ENCODE results near the gene COL17A1. TPM values are rescaled to one million over a fixed set of nuclear protein-coding genes. Genes with fewer than 3 reads are reported as not detected.

Gene COL17A1
- total RNA-seq, 4 donors from 2014 or later: 0.63 TPM; not detected in 3

GRCh38 chr10:104123397-104123796, 37.7 kb upstream of the COL17A1 start:
- H3K27me3 ChIP-seq: no peaks in the 10 kb centered on the region

GRCh38 chr10:104122225-104123107, 36.8 kb upstream of the COL17A1 start:
- DNase-seq: no peak
- peak overlapping the region; percentile 64 to 86 (median 80) for H3K4me3 ChIP-seq
- in situ Hi-C loops (cut with MboI; ENCODE audit: low sequenced_read_pairs in 4 of 4): loop anchor here (10.0 to 25.0 kb wide), 5 partner anchors 158 to 238 kb away; partner anchors contain the start of genes SLK (in 1 of the 4) and STN1 (in 1 of the 4)

More at GRCh38 chr10:104123397-104123796, 37.7 kb upstream of the COL17A1 start:
- Histone ChIP-seq H3K4me1 (peaks cover 7% of the 10 kb centered on the region in 2 donors), H3K27ac (peak overlapping the region in 1 of 4 donors; percentile 96), H3K4me3 (no peak overlapping the region), H3K36me3 (no peaks in the 10 kb centered on the region), H3K9me3 (no peaks in the 10 kb centered on the region)
- in situ Hi-C loops (cut with MboI; ENCODE audit: low sequenced_read_pairs in 4 of 4) (loop anchor here (10.0 to 25.0 kb wide), 5 partner anchors 159 to 239 kb away; partner anchors contain the start of genes SLK (in 1 of the 4) and STN1 (in 1 of the 4)), intact Hi-C loops (cut with DNase I; ENCODE audit: low total_unique reads) (loop anchor here (5.0 kb wide), 1 partner anchor 134 kb away; no protein-coding TSS in a partner anchor)
- TF ChIP-seq POLR2A (IDR thresholded peaks at IDR 0.05) (no peak), CTCF (IDR thresholded peaks at IDR 0.05 in 4 of 5, conservative IDR thresholded peaks at IDR 0.05 in 1 of 5) (no peak)
- DNase-seq (no peak), ATAC-seq (no peak)

GRCh38 chr10:104121485-104122224, 36.0 kb upstream of the COL17A1 start, which contains the start of gene SFR1:
SFR1 (plus strand) TSS chr10:104122171; CDS start chr10:104122184, 13 bp downstream.
- peak; percentile 87 for ATAC-seq
- Histone ChIP-seq H3K27me3 (no peaks in the 10 kb centered on the region), H3K4me1 (peaks cover 7% of the 10 kb centered on the region in 2 donors), H3K36me3 (no peaks in the 10 kb centered on the region), H3K4me3 (peak within 1 kb of the TSS; percentile 64 to 86 (median 80)), H3K9me3 (no peaks in the 10 kb centered on the region), H3K27ac (peak within 1 kb of the TSS; percentile 90 to 99 (median 94))
- TF ChIP-seq POLR2A (IDR thresholded peaks at IDR 0.05) (peak; percentile 64 to 84), CTCF (IDR thresholded peaks at IDR 0.05 in 4 of 5, conservative IDR thresholded peaks at IDR 0.05 in 1 of 5) (peak; percentile 30 to 73 (median 59))
- peak; percentile 97 to 99 for DNase-seq
- in situ Hi-C loops (cut with MboI; ENCODE audit: low sequenced_read_pairs in 4 of 4): loop anchor here (10.0 to 25.0 kb wide), 5 partner anchors 157 to 237 kb away; partner anchors contain the start of genes SLK (in 1 of the 4) and STN1 (in 1 of the 4)
- intact Hi-C loops (cut with DNase I; ENCODE audit: low total_unique reads): loop anchor here (1.0 to 5.0 kb wide), 5 partner anchors 136 to 233 kb away; partner anchors contain the start of genes CFAP58, SLK and STN1

More at GRCh38 chr10:104122225-104123107, 36.8 kb upstream of the COL17A1 start:
- TF ChIP-seq POLR2A (IDR thresholded peaks at IDR 0.05): no peak
- peaks cover 7% of the 10 kb centered on the region in 2 donors for H3K4me1 ChIP-seq
- ATAC-seq: peak in 1 of 2 donors; percentile 10
- no peaks in the 10 kb centered on the region for H3K9me3 ChIP-seq
- intact Hi-C loops (cut with DNase I; ENCODE audit: low total_unique reads): loop anchor here (5.0 kb wide), 1 partner anchor 135 kb away; no protein-coding TSS in a partner anchor
- H3K27me3 ChIP-seq: no peaks in the 10 kb centered on the region
- H3K27ac ChIP-seq: peak overlapping the region; percentile 90 to 99 (median 93)
- H3K36me3 ChIP-seq: no peaks in the 10 kb centered on the region

DNA sequence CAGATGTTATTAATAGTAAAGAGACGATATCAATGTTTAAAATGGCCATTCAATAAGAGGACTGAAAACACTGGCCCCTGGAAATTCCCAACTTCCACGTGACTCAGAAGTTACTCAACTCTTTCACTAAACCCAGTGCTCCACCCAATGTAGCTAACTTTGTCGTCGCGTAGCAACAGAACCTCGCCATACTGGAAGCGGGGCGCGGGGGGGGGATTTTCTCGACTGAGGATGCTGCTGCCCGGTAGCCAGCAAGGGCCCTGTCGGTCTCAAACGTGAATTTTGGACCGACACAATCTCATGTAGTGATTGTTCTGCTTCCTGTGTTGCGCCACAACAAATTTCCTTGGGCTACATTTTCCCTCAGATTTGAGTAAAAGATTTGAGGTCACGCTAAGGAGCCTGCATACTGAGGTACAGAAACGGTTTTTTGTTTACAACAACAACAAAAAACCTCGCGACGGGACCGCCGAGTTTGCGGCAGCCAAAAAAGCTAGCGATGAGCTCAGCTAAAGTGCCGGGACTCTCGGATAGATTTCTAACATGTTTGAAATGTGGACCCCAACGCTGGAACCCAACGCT, 35.3 kb upstream of the COL17A1 start:
- Histone ChIP-seq H3K27me3 (no peaks in the 10 kb centered on the region), H3K27ac (peak overlapping the region; percentile 90 to 99 (median 94)), H3K4me3 (peak overlapping the region; percentile 63 to 86 (median 72)), H3K36me3 (no peaks in the 10 kb centered on the region), H3K4me1 (peaks cover 7% of the 10 kb centered on the region in 2 donors), H3K9me3 (no peaks in the 10 kb centered on the region)
- no peak for TF ChIP-seq CTCF (IDR thresholded peaks at IDR 0.05 in 4 of 5, conservative IDR thresholded peaks at IDR 0.05 in 1 of 5)
- TF ChIP-seq POLR2A (IDR thresholded peaks at IDR 0.05): no peak
- in situ Hi-C loops (cut with MboI; ENCODE audit: low sequenced_read_pairs in 4 of 4): loop anchor here (10.0 to 25.0 kb wide), 5 partner anchors 156 to 236 kb away; partner anchors contain the start of genes SLK (in 1 of the 4) and STN1 (in 1 of the 4)
- ATAC-seq (peak; percentile 76 to 81), DNase-seq (peak; percentile 81 to 86)
- intact Hi-C loops (cut with DNase I; ENCODE audit: low total_unique reads): loop anchor here (1.0 to 5.0 kb wide), 5 partner anchors 136 to 232 kb away; partner anchors contain the start of genes CFAP58, SLK and STN1
